Stimulated activated CD4-positive, alpha-beta T cell treated with anti-CD3 and anti-CD28 coated beads, Interleukin-1b, Interleukin-23, amount 100 ng/mL, for 4 hours (primary cell): ENCODE results near the gene LRMDA.

Experiments used
- DNase-seq, 2 donors: peaks; one replicate each; pipeline ENCODE4 v3.0.0-alpha.2; 2020; ENCODE audit warnings: low read depth in 2 of 2

The LRMDA gene

DNA sequence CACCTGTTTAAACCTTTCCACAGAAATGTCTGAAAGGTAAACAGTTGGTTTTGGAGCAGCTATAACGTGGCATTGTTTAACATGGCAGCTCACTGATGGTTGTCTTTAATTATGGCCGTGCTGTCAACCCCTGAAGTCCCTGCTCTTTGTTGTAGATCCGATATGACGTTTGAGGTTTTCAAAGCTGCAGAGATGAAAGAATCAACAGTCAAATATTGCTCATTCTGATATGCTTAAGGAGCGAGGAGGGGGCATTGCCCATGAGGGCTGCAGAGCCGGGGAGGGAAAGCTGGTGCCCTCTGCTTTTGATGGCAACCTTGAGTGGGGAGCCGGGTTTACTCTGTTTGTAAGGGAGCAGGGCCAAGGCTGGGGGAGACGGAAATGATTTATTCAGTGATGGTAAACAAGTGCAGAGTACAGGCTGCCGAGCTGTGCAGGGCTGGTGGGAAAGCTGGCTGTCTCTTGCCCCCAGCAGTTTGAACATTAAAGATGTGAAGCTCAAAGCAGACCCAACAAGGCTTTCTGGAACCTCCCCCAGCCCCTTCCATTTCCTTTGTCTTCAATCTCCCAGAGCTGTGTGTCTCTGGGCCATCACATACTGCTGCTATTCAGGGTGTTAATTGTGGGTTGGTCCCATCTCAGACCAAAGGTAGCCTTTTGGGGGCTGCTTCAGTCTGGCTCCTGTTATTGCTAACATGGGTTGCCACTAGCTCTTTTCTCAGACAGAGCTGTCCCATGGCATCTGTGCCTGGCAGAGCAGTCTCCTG, 345.5 kb downstream of the LRMDA start:
- no peak for DNase-seq

DNA sequence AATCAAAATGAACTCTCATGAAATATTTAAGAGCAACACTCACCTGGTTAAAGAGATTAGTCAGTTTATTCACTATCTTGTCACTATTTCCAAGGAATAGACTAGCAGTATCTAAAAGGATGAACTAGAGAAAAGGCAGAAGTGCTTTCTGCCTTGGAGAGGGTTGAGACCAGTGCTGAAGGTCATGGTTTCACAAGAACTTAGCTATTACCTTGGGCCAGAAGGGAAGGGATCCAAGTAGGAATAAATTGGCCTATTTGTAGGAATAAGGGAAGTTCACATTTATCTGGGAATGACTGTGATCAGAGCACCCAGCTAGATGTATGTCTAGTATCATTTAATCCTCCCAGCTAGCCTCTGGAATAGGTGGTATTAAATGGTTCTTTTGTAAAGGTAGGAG, 347.2 kb downstream of the LRMDA start:
- no peak for DNase-seq

DNA sequence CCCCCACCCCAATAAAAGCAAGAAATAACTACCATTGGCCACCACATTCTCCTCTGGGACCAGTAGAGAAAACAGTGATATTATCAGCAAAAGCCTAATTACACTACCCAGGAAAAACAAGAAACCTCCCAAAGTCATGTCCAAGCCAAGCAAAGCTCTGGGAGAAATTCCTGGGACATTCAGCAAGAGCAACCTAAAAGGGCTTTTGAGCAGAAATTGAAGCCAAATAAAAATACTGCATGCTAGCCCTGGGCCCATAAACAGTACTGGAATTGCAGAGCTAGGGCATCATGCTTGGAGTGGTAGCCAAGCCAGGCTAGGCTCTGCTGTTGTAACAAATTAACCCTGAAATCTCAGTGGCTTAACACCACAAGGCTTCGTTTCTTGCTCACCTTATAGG, 347.9 kb downstream of the LRMDA start:
- no peak for DNase-seq

DNA sequence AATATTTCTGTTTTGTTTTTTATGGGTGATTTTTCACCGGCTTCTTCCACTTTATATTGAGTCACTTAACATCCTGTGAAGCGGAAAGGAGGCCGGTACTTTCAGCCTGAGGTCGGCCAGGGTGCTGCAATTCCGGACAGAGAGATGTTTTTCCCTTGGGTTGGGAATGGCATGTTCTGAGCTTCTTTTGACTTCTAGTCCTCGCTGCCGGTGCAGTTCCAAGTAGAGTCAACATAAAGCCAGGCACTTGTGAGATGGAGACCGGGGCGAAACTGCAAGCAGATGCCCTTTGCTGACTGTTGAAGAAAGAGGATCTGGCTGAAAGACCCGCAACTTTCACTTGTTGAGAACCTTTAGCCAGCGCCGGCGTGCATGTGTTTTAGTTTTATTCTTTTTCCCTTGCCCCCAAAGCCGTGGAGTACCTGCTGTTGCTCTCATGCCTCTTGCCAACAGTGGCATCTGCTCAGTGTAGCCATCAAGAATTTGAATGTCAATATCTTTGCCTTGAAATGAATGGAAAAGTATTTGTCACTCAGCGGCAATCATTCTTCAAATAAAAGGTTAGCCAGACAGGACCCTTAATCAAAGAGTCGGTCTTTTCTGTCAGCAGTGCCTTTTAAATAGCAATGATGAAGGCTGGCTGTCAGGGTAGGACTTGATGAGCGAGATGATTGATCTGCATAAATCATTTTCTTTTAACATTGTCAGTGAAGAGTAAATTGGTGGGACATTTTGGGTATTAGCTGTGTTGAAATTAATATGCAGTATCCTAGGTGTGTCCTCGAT, 351.2 kb downstream of the LRMDA start:
- no peak for DNase-seq

DNA sequence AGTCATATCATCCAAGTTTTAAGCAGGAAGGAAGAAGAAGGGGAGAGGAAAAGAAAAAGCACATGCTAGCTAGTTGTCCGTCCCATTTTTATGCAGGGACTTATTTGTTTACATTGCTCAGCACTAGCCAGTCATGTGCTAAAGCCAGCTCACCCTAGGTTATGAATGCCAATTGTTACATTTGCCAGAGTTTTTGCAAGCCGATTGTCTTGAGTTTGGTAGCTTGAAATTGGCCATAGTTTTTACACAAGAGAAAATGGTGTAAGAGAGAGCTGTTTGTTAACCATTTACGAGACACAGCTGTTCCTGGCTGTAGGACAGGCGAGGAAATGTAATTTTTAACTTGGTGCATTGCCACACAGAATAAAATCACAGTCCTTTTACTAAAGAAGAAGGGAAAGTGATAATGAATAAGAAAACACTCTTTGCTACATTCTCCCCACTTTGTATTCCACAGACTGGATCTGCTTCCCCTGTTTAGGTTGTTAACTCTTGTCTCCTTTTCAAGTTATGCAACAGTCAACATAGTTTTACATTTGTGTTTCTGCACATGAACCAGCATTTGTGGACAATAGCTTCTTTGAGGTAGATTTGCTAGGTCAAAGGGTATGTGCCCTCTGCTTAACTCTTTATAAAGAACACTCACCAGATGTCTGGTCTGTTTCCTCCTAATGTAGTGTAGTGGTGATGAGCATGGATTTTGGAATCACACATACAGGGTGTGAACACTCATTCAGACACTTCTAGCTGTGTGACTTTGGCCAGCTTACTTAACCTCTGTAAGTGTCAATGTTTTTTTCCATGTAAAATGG, 357.2 kb downstream of the LRMDA start:
- DNase-seq, result no peak

DNA sequence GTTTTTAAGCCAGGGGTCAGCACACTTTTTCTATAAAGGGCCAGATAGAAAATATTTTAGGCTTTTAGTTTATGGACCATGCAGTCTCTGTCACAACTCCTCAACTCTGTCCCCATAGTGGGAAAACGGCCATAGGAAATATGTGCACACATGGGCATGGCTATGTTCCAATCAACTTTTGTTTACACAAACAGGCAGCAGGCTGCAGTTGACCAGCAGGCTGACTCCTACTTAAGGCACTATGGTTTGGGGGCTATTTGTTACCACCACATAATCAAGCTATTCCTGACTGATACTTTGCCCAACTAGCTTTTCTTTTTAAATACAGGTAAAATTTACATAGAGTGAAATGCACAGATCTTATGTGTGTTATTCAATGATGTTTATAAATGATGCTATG, 362.4 kb downstream of the LRMDA start:
- no peak for DNase-seq

DNA sequence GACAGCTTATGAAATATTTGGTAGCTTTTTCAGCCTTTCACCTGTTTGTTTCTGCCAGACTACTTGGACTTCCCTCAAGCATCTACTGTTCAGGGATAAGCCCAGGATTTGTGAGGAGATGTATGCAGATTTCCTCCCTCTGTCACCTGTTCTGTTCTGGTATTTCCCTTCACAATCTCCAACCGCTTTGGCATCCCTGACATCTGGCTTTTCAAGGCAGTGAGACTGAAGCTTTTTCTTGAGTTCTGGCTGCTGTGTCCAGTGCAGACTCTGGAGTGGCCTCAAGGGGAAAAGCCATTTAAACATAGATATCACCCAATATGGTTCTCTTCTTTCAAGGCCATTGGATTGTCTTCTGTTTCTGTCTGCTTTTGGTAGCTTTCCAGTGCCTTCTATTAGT, 369.7 kb downstream of the LRMDA start:
- DNase-seq, result no peak

DNA sequence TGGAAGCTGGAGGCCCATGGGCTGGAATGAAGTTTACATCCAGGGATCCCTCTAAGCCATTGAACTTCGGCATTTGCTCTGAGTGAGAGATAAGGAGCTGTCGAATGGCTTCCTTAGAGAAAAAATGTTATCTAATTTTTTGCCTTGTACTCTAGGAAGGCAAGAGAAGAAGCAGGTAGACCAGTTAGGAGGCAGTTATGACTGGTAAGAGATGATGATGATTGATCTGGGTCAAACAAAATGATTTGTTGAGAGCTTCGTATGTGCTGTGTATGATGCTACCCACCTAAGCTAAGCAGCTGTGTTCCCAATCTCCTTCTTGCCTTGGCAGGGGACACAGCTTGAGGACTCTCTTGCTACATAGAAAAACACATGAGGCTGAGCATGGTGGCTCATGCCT, 370.2 kb downstream of the LRMDA start:
- DNase-seq, result no peak

DNA sequence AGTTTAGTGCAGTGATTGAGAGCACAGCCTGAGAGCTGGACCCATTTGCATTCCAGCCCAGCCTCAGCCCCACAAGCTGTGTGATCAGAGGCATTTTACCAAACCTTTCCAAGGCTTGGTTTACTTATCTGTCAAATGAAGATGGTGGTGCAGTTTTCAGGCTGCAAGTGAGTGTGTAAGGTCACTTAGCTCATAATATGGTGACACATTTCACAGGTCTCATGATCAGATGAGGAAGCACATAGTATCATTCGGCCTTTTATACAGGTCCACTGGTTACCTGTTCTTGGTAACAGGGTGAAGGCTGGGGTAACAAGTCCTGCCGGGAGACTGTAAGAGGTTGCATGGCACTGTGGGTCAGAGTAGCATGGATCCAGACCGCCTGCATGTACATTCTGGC, 371.7 kb downstream of the LRMDA start:
- DNase-seq, result no peak

DNA sequence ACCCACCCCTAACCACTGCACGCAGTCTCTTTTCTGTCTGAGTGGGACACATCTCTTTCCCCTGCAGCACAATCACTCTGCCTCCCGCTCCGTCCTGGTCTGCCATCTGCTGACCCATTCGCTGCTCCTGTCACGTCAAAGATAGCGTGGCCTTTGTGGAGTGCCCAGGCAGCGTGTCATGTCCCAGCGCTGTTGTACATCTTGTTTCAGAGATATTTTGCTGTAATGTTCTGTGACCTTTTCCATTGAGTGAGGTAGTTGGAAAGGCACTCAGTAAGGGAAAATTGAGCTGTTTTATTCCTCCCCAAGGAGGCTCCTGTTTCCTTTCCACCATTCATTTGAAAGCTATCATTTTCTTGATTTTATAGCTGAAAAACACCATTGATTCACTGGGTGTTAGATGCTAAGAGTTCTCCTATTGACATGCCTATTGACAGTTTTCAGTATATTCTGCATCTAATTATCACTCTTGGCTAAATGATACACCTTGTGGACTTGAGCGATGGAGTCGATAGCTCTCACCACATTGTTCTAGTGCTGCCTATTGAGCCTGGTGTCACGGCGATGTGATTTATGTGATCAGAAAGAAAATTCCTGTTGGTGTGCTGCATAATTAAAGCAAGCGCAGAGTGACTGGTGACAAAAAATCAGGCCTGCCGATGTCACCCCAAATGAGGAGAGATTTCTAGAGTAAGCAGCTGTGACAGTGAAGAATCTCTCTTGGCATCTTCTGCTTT, 372.6 kb downstream of the LRMDA start:
- no peak for DNase-seq

DNA sequence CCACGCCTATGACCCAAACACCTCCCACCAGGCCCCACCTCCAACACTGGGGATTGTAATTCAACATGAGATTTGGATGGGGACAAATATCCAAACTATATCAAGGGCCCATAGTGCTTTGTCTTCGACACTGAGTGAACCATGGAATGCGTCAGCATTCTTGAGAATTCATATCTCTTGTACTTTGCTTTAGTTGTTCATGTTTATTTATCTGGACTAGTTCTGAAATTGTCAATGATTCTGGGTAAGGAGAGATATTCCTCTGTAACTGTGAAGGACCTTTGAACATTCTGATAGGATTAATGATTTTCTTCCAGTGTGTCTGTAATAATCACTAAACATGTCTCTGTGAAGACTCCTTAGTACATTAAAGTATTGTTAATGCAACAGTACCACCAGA, 374.8 kb downstream of the LRMDA start:
- DNase-seq, result no peak

DNA sequence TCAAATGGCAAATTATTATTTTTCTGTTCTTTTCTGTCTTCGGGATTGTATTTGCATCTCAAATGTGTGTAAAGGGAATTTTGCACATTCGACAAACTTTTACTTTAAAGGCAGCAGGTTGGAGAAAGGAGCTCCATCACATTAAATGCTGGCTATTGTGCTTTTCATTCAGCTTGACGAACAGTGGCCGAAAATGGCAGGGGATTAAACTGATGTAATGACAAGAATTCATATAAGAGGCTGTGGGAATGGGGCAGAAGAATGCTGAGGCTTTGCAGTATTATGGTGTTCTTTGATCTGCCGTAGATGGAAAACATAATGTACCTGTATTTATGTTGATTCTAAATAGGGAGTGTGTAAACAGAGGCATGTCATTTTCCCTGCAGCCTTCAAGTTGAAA, 376.0 kb downstream of the LRMDA start:
- no peak for DNase-seq

DNA sequence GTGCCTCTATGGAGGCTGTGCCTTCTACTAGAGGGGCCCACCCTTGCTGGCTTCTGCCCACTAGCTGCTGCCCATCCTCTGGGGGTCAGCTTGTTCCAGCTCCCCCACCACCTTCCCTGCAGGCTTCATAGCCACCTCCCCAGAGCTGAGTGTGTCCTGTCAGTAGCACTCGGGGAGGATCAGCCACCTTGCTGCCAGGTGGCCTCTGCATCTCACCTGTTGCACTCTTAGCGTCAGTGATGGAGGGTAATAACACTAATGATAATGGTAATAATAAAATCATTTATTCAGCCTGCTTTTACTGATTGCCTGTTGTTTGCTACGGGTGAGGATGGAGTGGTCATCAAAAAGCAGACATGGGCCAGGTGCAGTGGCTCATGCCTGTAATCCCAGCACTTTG, 377.6 kb downstream of the LRMDA start:
- no peak for DNase-seq

DNA sequence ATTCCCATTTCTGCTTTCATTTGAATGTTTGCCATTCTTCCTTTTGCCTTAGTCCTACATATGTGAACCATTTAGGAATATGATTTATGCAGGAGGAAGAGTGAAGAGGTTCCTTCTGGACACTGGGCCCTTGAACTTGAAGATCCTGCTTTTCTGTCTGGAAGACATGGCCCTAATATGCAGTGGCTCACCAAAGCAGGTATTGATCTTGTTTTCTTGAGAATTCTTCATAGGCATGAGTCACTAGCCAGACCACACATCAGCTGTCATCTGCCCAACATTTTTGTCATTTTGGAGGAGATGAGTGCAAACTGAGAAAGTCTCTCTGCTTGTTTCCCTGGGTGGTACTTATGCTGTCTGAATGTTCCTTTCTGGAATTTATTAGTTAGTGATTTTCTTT, 382.6 kb downstream of the LRMDA start:
- no peak for DNase-seq

DNA sequence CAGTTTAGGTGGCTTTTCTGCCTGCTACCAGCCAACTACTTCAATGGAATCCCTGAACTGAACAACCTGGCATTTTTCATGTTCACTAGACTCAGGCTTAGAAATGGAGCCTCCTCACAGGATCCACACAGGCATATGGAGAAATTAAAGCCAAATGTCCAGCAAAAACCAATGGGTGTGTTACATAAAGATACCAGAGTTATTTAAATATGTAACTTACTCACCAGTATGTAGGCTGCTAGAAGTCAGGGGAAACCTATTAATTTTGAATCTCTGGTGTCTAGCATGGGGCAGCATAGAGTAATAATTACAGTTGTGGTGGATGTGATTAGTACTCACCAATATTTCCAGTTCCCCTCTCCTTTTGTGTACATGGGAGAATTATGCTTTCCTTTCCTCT, 383.6 kb downstream of the LRMDA start:
- DNase-seq, result no peak

DNA sequence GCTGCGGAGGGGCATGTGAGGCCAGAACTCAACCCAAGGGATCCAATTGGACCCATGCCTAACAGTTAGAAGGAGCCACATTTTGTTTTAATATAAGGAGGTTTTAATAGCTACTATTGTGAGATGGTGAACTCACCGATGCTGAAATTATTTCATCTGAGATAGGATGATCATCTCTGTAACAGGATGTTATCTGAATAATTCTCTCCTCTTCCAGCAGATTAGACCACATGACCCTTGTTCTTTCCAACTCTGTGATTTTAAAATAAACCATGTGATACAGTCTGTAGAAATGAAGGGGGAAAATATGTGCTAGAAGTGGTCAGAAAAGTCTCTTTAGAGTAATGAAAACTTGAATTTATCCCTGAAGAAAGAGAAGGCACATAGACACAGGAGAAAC, 385.8 kb downstream of the LRMDA start:
- DNase-seq, result no peak

DNA sequence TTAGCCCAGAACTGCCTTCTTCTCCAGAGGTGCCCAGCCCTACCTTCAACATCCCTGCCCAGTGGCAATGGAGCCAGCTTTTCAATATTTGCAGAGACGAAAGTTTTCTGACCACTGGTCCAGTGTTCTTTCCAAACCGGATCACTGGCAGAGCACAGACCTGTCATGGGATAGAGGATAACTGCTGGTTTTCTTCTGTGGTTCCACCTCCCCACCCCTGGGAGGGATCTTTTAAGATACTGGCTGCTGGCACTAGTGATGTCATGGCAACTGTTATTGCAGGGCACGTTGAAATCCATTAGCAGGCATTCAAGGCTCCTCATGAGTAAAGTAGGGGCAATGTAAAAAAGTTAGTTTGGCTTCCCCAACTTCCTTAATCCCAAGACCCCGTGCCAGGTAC, 387.1 kb downstream of the LRMDA start:
- DNase-seq, result no peak

DNA sequence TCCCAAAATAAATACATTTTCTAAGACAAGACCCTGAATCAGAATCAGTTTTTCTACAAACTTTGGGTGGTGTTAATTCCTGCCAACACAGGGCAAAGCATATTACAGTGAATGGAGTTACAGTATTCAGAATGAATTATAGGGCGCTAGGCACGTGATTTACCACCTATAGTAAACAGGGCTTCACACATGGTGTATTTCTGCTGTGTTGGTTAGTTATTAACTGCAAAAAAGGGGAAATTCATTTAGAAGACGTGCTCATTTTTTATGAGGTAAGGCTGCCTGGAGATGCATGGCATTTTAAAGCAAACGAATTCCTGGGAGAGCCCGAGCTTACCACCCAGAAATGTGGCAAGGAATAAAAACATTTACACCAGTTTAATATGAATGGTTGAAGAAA, 393.8 kb downstream of the LRMDA start:
- DNase-seq, result no peak

DNA sequence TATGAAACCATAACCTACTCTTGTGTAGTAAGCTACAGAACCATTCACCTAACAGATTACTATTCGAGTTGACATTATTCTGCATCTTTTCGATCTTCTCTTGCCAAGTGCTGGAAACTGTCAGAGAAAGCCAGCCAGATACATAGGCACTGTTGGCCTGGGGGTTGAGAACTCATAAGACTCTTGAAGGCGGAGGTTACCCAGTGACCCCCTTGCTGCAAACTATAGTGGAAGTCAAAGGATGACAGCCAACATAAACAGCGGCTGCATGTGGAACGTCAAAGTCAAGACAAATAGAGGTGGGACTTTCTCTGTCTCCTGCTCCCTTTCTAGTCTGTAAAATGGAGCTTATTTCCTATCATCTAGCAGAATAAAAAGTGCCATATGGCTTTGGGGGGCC, 394.2 kb downstream of the LRMDA start:
- DNase-seq, result no peak

DNA sequence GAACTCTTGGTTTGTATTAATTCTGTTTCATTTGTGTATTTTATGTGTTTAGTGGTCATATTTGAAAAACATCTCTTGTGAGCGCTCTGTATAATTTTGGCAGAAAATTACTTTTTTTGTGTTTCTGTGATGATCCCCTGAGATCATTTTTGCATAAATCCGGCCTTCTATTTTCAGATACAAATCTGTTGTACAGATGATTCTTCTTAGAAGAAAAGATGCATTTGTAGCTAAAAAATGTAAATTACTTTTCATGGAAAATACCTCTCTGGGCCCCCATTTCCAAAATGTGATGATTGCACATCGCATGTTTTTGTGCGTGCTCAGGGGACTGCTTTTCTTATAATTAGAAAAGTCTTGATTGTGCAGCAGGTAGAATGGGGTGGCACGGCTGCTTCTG, 395.4 kb downstream of the LRMDA start:
- DNase-seq, result no peak

DNA sequence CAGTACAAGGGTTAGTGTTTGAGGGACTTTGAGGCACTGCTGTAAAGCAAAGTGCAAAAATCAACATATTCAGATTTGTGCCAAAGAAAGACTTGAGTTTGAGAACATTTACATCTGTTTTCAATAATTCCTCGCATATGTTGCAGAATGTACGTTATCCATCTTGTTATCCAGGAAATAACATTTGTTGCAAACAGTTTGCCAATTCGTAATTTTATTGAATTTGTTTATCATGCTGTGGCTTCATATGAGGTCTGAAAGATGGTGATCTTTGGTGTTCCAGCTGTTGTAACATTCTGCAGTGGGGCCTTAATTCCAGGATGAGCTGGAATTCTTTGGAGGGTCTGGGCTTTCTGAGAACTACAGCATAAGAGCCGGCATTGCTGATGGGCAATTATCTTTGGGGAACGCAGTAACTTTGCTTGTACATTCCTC, 396.2 kb downstream of the LRMDA start:
- no peak for DNase-seq

DNA sequence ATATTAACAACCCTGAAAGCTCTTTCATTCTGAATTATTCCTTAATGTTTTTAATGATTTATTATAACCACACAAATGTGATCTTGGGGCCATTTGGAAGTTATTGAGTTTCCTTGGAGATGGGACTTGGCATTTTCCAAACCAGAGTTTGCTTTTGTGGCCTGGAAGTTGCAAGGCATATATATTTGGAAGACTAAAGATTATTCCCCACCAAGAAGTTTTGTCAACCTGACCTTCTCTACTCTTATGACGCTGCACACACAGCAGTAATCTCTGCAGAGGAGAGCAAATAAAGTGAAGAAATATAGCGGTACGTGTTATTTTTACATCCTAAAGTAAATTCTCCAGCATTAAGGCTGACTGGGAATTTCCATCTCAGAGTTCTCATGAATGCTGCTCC, 397.0 kb downstream of the LRMDA start:
- DNase-seq, result no peak
